ENCODE results near the gene TMED4. TPM values are rescaled to one million over a fixed set of nuclear protein-coding genes. Genes with fewer than 3 reads are reported as not detected.

Gene TMED4
- total and polyA plus RNA-seq, 4 donors: 26.9 to 97.1 (median 46.9) TPM

DNA sequence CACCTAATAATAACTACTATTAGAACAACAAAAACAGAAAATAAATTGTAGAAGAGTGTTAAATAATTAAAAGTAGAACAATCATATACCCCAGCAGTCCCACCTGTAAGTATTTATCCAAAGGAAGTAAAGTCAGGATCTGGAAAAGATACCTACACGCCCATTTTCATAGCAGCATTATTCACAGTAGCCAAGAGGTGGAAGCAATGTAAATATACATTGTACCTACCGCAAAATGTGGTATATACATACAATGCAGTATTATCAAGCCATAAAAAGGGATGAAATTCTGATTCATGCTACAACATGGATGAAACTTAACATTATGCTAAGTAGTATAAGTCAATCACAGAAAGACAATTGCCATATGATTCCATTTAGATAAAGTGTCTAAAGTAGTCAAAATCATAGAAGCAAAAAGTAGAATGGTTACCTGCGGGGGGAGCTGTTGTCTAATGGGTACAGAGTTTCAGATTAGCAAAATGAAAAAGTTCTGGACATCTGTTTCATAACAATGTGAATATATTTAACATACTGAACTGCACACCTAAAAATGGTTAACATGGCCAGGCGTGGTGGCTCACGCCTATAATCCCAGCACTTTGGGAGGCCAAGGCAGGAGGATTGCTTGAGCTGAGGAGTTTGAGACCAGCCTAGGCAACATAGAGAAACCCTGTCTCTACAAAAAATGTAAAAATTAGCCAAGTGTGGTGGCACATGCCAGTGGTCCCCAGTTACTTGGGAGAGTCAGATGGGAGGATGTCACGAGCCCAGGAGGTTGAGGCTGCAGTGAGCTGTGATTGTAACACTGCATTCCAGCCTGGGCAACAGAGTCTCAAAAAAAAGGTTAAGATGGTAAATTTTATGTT lies 6.0 kb upstream of the TMED4 start (continued):
- TF ChIP-seq JUND (IDR thresholded peaks at IDR 0.05): no peak
- TF ChIP-seq EGR1 (IDR thresholded peaks at IDR 0.05; ENCODE audit: low read depth in 2 of 2): no peak

DNA sequence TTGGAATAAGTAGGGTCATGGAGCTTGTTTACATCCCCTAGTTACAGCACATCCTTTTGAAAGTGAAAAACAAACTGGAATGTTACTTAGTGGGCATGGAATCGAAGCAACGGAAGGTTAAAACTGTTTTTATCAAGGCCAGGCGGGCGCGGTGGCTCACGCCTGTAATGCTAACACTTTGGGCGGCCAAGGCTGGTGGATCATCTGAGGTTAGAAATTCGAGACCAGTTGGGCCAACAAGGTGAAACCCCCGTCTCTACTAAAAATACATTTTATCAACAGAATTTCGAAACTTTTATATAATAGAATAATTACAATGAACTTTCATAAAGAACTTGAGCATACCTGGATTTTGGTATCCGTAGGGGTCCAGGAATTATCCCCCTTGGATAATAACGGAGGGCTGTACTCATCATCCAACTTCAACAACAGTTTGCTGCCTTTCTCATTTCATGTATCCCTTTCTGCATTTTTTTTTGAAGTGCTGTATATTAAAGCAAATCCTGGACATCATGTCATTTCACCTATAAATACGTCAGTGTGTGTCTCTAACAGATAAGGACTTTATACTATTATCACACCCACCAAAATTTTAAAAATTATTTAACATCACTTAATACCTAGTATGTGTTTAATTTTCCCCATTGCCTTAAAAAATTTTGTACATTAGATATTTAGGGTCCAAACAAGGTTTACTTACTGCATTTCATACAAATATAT lies 1.3 kb upstream of the TMED4 start:
- Histone ChIP-seq H3K4me3 (ENCODE audit: low read depth in 1 of 3, low read length in 3 of 3) (peak overlapping the region in 2 of 3 donors; percentile 22 to 59), H3K9ac (ENCODE audit: low read depth in 1 of 2, low read length in 2 of 2) (peak overlapping the region in 1 of 2 donors; percentile 96), H3K9me3 (ENCODE audit: control insufficient read depth in 4 of 4, low read length in 3 of 4) (no peaks in the 10 kb centered on the region), H3K36me3 (ENCODE audit: control insufficient read depth in 4 of 4, insufficient read depth in 3 of 4, low read depth in 1 of 4, low read length in 3 of 4) (peaks cover 4 to 14% (median 10%) of the 10 kb centered on the region in 4 donors), H3K4me1 (ENCODE audit: control insufficient read depth in 4 of 4, insufficient read depth in 4 of 4, low read length in 3 of 4) (peaks cover 4 to 20% (median 8%) of the 10 kb centered on the region in 4 donors), H3K27me3 (ENCODE audit: control insufficient read depth in 4 of 4, insufficient read depth in 4 of 4, low read length in 3 of 4) (no peaks in the 10 kb centered on the region), H3K27ac (ENCODE audit: low read depth in 1 of 2, low read length in 2 of 2) (peak overlapping the region; percentile 84 to 98)
- TF ChIP-seq, protein P1, sequence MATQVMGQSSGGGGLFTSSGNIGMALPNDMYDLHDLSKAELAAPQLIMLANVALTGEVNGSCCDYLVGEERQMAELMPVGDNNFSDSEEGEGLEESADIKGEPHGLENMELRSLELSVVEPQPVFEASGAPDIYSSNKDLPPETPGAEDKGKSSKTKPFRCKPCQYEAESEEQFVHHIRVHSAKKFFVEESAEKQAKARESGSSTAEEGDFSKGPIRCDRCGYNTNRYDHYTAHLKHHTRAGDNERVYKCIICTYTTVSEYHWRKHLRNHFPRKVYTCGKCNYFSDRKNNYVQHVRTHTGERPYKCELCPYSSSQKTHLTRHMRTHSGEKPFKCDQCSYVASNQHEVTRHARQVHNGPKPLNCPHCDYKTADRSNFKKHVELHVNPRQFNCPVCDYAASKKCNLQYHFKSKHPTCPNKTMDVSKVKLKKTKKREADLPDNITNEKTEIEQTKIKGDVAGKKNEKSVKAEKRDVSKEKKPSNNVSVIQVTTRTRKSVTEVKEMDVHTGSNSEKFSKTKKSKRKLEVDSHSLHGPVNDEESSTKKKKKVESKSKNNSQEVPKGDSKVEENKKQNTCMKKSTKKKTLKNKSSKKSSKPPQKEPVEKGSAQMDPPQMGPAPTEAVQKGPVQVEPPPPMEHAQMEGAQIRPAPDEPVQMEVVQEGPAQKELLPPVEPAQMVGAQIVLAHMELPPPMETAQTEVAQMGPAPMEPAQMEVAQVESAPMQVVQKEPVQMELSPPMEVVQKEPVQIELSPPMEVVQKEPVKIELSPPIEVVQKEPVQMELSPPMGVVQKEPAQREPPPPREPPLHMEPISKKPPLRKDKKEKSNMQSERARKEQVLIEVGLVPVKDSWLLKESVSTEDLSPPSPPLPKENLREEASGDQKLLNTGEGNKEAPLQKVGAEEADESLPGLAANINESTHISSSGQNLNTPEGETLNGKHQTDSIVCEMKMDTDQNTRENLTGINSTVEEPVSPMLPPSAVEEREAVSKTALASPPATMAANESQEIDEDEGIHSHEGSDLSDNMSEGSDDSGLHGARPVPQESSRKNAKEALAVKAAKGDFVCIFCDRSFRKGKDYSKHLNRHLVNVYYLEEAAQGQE (IDR thresholded peaks at IDR 0.05): no peak
- no peak for DNase-seq (ENCODE audit: low spot score)
- 90% methylated on average over 13 of the region's 13 CpGs for WGBS

DNA sequence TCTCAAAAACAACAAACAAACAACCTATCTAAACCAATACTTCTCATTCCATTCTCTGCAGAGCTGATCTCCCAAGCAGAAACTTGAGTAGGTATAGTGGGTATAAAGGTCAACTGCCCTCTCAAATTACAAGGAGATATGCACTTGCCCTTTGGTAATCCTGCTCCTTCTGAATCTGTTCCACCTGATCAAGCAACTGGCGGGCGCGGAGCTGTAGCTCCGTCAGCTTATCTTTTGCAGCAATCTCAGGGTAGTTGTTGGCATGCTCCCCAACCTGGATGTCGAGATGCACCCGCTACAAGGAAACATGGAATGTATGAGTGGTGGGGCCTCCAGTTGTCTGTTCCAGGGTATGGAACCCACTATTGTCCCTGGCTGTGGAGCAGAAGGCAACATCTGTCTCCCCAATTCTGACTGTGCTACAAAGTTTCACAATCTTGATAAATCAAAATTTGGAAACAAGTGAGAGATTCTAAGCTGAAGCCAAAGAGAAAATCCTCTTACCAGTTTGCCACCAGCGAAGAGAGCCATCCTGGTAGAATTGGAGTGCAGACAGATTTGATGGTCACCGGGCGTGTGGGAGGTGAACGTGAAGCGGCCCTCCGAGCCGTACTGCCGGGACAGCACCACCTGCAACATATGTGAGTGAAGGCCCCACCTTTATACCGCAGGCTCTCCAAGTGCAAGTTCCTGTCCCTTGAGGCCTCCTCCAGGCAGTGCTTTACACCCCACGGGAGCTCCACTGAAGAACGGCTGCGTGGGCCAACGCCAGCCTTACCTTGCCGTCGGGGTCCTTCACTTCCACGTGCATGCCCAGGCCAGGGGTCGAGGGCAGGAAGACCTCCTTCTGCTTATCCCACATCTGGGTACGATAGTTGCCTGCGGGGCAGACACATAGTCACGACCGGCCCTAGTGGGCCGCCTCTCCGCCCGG lies 819 bp downstream of the TMED4 start:
- 18% methylated on average over 30 of the region's 30 CpGs for WGBS
- H3K4me3 ChIP-seq (ENCODE audit: low read depth in 1 of 3, low read length in 3 of 3): peak overlapping the region; percentile 64 to 92 (median 66)
- no peaks in the 10 kb centered on the region for H3K9me3 ChIP-seq (ENCODE audit: control insufficient read depth in 4 of 4, low read length in 3 of 4)
- H3K27ac ChIP-seq (ENCODE audit: low read depth in 1 of 2, low read length in 2 of 2): peak overlapping the region; percentile 84 to 98
- peaks cover 4 to 18% (median 15%) of the 10 kb centered on the region in 4 donors for H3K36me3 ChIP-seq (ENCODE audit: control insufficient read depth in 4 of 4, insufficient read depth in 3 of 4, low read depth in 1 of 4, low read length in 3 of 4)
- peak overlapping the region; percentile 30 to 96 for H3K9ac ChIP-seq (ENCODE audit: low read depth in 1 of 2, low read length in 2 of 2)
- peak; percentile 54 for DNase-seq (ENCODE audit: low spot score)
- peaks cover 4 to 16% (median 8%) of the 10 kb centered on the region in 4 donors for H3K4me1 ChIP-seq (ENCODE audit: control insufficient read depth in 4 of 4, insufficient read depth in 4 of 4, low read length in 3 of 4)
- H3K27me3 ChIP-seq (ENCODE audit: control insufficient read depth in 4 of 4, insufficient read depth in 4 of 4, low read length in 3 of 4): no peaks in the 10 kb centered on the region
- TF ChIP-seq NR2F2 (IDR thresholded peaks at IDR 0.05): no peak

DNA sequence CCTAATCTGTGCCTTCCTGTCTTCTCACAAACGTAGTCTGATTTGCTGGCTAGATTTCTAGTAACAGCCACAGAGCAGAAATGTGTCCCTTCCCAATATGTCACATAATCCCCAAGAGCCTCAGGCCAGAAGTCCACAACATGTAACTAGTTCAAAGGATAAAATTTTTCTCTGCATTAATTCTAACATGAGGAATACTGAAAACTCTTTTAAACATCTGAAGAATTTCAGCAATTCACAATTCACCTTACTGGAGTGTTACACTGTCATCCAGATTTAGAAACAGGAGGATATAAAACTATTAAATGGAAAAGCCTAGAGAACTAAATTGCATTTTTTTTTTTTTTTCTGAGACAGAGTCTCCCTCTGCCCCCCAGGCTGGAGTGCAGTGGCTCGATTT lies 5.8 kb downstream of the TMED4 start:
- Histone ChIP-seq H3K36me3 (ENCODE audit: control insufficient read depth in 4 of 4, insufficient read depth in 3 of 4, low read depth in 1 of 4, low read length in 3 of 4) (peaks cover 9 to 31% (median 27%) of the 10 kb centered on the region in 4 donors), H3K27me3 (ENCODE audit: control insufficient read depth in 4 of 4, insufficient read depth in 4 of 4, low read length in 3 of 4) (no peaks in the 10 kb centered on the region), H3K9me3 (ENCODE audit: control insufficient read depth in 4 of 4, low read length in 3 of 4) (no peaks in the 10 kb centered on the region), H3K4me3 (ENCODE audit: low read depth in 1 of 3, low read length in 3 of 3) (no peak overlapping the region), H3K27ac (ENCODE audit: low read depth in 1 of 2, low read length in 2 of 2) (no peak overlapping the region), H3K9ac (ENCODE audit: low read depth in 1 of 2, low read length in 2 of 2) (no peak overlapping the region), H3K4me1 (ENCODE audit: control insufficient read depth in 4 of 4, insufficient read depth in 4 of 4, low read length in 3 of 4) (peaks cover 7 to 33% (median 27%) of the 10 kb centered on the region in 4 donors)
- DNase-seq (ENCODE audit: low spot score): no peak
- WGBS: 82% methylated on average over 2 of the region's 2 CpGs
- TF ChIP-seq, protein P1 (IDR thresholded peaks at IDR 0.05): no peak
